Left ventricle myocardium inferior (tissue), 1 donor: Measurements from ENCODE around the gene RNF169. TPM values are rescaled to one million over a fixed set of nuclear protein-coding genes. Genes with fewer than 3 reads are reported as not detected.
A peak's percentile ranks its signal among the peaks of the same experiment; 100 is the strongest.

Source experiments
- DNase-seq: peaks from one replicate; pipeline ENCODE4 v3.0.0-alpha.2; 2020
- H3K27ac ChIP-seq: fragments of 200-600 bp; replicated peaks from 2 replicates; pipeline ENCODE4 v1.8.0; 2021
- H3K27me3 ChIP-seq: fragments of 200-600 bp; 2 replicates; pipeline ENCODE4 v1.8.0; 2021; ENCODE audit warnings: low read depth
- H3K36me3 ChIP-seq: fragments of 200-600 bp; 2 replicates; pipeline ENCODE4 v1.8.0; 2021
- H3K4me1 ChIP-seq: fragments of 200-600 bp; 2 replicates; pipeline ENCODE4 v1.8.0; 2021
- H3K4me3 ChIP-seq: fragments of 200-600 bp; 2 replicates; pipeline ENCODE4 v1.8.0; 2021; ENCODE audit warnings: mild to moderate bottlenecking, moderate library complexity
- H3K9me3 ChIP-seq: fragments of 200-600 bp; replicated peaks from 2 replicates; pipeline ENCODE4 v1.8.0; 2021
- intact Hi-C: fragments of 100-400 bp; cut with micrococcal nuclease; formaldehyde crosslinking; loops from one replicate; pipeline ENCODE4 v1.11.0; 2022
- total RNA-seq: library from RNA; stranded (reverse); fragmentation: NEBNext Ultra II Directional; extraction: Animal tissue kit (Norgen Biotek cat#: 25700); gene quantifications from one replicate; pipeline ENCODE4 v1.2.1, GENCODE V29; 2021
- TF ChIP-seq, protein P1 (sequence below): fragments of 200-600 bp; IDR thresholded peaks from 2 replicates; pipeline ENCODE4 v1.8.0; 2021; ENCODE audit warnings: antibody characterized with exemption, mild to moderate bottlenecking, borderline replicate concordance
- donor health status: DM: no; HTN: yes; CAD: no; lungs with severe emphysema.

The RNF169 gene
- total RNA-seq, 1 donor from 2014 or later = 9.6 TPM

DNA sequence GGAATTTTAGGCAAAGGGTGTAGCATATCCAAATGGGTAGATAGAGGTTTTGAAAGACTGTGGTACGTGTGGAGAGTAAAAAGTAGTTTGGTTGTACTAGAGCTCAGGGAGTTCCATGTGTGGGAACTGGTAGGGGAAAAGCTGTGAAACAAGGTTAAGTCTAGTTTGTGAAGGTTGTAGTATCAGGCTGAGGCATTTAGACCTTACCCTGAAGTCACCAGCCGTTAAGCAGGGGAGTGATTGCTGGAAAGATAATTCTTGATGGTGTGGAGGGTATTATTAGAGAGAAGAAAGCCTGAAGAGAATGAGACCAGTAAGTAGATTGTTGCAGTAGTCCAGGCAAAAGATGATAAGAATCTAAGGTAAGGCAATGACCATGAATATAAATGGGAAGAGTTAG lies 68.0 kb downstream of the RNF169 start:
- TF ChIP-seq, protein P1, sequence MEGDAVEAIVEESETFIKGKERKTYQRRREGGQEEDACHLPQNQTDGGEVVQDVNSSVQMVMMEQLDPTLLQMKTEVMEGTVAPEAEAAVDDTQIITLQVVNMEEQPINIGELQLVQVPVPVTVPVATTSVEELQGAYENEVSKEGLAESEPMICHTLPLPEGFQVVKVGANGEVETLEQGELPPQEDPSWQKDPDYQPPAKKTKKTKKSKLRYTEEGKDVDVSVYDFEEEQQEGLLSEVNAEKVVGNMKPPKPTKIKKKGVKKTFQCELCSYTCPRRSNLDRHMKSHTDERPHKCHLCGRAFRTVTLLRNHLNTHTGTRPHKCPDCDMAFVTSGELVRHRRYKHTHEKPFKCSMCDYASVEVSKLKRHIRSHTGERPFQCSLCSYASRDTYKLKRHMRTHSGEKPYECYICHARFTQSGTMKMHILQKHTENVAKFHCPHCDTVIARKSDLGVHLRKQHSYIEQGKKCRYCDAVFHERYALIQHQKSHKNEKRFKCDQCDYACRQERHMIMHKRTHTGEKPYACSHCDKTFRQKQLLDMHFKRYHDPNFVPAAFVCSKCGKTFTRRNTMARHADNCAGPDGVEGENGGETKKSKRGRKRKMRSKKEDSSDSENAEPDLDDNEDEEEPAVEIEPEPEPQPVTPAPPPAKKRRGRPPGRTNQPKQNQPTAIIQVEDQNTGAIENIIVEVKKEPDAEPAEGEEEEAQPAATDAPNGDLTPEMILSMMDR = no peak
- intact Hi-C loops = no loop called here
- DNase-seq = no peak
- Histone ChIP-seq H3K27ac (no peak overlapping the region), H3K9me3 (no peaks in the 10 kb centered on the region), H3K27me3 (no peaks in the 10 kb centered on the region), H3K4me1 (peaks cover 38% of the 10 kb centered on the region), H3K4me3 (no peak overlapping the region), H3K36me3 (peaks cover 30% of the 10 kb centered on the region)

DNA sequence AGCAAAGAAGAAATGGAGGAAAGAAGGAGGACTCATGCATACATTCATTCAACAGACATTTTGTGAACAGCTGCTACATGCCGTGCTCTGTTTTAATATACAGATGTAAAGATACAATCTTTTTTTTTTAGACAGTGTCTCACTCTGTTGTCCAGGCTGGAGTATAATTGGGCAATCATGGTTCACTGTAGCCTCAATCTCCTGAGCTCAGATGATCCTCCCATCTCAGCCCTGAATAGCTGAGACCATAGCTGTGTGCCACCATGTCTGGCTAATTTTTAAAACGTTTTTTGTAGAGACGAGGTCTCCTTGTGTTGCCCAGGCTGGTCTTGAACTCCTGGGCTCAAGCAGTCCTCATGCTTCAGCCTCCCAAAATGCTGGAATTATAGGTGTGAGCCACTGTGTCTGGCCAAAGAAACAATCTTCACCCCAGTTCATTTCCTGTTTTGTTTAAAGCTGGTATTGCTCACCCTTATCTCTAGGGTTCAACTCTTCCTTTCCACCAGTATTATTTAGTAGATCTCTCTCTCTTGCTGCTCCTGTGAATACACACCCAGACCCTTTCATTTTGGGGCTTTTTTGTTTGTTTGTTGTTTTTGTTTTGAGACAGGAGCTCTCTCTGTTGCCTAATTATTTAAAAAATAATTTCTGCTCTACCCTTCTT lies 69.8 kb downstream of the RNF169 start:
- Histone ChIP-seq H3K4me3 (no peak overlapping the region), H3K36me3 (peaks cover 25% of the 10 kb centered on the region), H3K27ac (no peak overlapping the region), H3K4me1 (peaks cover 54% of the 10 kb centered on the region), H3K9me3 (no peaks in the 10 kb centered on the region), H3K27me3 (no peaks in the 10 kb centered on the region)
- intact Hi-C loops = no loop called here
- TF ChIP-seq, protein P1 = no peak
- DNase-seq = no peak

DNA sequence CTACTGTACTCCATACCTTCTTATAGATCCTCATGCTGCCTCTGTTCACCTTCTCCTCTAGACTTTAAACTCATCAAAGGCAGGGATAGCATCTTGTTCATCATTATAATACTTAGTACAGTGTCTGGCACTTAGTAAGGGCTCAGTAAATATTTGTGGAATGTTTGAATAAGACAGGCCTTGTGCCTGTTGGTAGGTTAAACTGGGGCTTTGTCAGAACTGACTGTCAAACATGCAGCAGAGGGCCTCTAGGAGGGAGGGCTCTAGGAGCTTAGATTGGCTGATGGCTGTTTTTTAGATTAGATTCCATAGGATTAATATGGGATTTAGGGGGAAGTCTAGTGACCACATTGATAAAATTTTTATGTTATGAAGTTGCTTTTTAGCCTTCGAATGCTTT lies 70.8 kb downstream of the RNF169 start:
- no peak overlapping the region for H3K27ac ChIP-seq

DNA sequence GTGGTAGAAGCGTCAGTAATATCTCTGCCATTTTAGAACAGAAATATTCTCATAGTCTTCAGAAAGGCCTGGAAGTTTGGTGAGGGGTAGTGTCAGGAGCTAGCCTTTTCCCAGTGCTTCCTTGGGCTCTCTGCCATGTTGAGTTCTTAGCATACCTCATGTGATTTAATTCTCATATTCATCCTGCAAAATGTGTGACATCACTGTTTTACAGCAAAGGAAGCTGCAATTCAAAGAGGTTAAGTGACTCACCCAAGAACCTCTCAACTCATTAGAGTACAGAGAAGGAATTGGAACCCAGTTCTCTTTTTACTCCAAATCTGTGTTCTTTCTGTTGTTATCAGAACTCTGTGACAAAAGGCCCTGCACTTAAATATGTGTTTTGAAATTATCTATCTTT lies 72.1 kb downstream of the RNF169 start:
- H3K27me3 ChIP-seq = no peaks in the 10 kb centered on the region
- peaks cover 54% of the 10 kb centered on the region for H3K4me1 ChIP-seq
- no peak overlapping the region for H3K27ac ChIP-seq
- H3K9me3 ChIP-seq = peaks cover 13% of the 10 kb centered on the region
- intact Hi-C loops = no loop called here
- TF ChIP-seq, protein P1 = no peak
- no peak for DNase-seq
- peaks cover 31% of the 10 kb centered on the region for H3K36me3 ChIP-seq
- no peak overlapping the region for H3K4me3 ChIP-seq

More for the DNA sequence above, 70.8 kb downstream of the RNF169 start:
- intact Hi-C loops = no loop called here
- Histone ChIP-seq H3K4me3 (no peak overlapping the region), H3K4me1 (peaks cover 54% of the 10 kb centered on the region), H3K27me3 (no peaks in the 10 kb centered on the region), H3K9me3 (peaks cover 8% of the 10 kb centered on the region), H3K36me3 (peaks cover 28% of the 10 kb centered on the region)
- no peak for DNase-seq
- TF ChIP-seq, protein P1 = no peak

DNA sequence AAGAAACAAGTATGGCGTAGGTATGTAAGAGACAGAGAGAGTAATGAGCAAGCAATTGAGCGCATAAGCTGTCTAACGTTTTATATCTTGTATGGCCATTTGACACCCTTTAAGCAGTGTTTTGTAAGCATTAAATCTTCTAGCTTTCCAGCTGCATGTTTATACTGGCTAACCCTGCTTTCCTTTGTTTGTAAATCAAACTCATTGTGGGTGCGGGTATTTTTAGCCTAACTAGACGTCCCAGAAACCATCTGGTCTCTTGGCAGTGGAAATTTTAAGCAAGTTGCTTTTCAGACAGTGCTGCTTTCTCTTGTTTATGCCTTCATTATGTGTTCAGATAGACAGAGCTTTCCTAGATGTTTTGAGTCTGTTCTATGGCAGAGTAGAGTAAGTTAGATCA lies 73.5 kb downstream of the RNF169 start:
- peaks cover 20% of the 10 kb centered on the region for H3K9me3 ChIP-seq
- H3K4me3 ChIP-seq = no peak overlapping the region
- DNase-seq = no peak
- TF ChIP-seq, protein P1 = no peak
- H3K4me1 ChIP-seq = peaks cover 53% of the 10 kb centered on the region
- intact Hi-C loops = no loop called here
- H3K36me3 ChIP-seq = peaks cover 44% of the 10 kb centered on the region
- H3K27ac ChIP-seq = peak overlapping the region; percentile 60
- no peaks in the 10 kb centered on the region for H3K27me3 ChIP-seq
